NCI-H446 (cell line): Measurements from ENCODE around the gene PLOD3.
"Not testable (repeated sequence)": the region's sequence is repeated elsewhere in the genome, so short reads cannot be mapped to it uniquely, and the experiment has no call there.

Experiments used
- DNase-seq, 2 experiments: peaks; one replicate each; lab custom pipeline; 2025; lab: John Stamatoyannopoulos, UW

The PLOD3 gene, protein sequence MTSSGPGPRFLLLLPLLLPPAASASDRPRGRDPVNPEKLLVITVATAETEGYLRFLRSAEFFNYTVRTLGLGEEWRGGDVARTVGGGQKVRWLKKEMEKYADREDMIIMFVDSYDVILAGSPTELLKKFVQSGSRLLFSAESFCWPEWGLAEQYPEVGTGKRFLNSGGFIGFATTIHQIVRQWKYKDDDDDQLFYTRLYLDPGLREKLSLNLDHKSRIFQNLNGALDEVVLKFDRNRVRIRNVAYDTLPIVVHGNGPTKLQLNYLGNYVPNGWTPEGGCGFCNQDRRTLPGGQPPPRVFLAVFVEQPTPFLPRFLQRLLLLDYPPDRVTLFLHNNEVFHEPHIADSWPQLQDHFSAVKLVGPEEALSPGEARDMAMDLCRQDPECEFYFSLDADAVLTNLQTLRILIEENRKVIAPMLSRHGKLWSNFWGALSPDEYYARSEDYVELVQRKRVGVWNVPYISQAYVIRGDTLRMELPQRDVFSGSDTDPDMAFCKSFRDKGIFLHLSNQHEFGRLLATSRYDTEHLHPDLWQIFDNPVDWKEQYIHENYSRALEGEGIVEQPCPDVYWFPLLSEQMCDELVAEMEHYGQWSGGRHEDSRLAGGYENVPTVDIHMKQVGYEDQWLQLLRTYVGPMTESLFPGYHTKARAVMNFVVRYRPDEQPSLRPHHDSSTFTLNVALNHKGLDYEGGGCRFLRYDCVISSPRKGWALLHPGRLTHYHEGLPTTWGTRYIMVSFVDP

DNA sequence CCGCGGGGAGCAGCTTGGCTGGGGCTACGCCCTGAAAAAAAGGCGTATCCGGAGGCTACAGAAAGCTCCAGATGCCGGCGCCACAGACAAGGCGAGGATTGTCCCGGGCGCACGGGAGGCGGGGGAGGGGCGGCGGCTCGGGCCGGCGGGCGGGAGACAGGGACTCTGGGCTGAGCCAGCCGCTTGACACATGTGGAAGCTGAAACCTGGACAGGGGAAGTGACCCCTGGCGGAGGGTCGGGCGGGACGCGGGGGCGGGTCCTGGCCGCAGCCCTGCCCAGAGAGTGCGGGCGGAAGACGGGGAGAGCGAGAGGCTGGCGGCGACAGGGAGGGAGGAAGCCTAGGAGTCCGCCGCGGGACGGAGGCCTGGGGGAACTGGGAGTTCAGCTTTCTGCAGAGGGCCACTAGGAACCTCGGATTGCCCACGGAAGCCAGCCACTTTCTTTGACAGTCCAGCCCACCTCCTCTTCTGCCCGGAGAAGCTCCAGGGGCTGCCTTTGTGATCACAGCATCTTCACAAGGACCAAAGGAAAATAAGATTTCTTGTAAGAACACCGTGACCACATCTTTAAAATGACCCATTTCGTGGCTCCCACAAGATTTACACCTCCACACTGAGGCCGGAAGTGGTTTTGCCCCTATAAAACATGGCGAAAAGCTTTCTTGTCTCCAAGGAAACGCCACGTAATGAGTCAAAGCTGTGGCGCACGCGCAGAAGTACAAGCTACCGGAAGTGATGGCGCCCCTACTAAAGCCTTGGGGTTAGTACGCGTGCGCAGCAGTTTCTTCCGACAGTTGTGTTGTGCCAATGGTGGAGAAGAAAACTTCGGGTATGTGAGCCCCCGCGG, at the start of gene PLOD3, which contains the start of gene ZNHIT1:
Gene PLOD3, minus strand, starts transcription at position 194 of the 848 bp plus-strand sequence. CDS start 307 bp downstream, outside the sequence.
Gene ZNHIT1, plus strand, starts transcription at position 778 of the 848 bp plus-strand sequence. Its CDS starts 31 bp downstream, at position 809.
- DNase-seq = peak; percentile 93 to 97

DNA sequence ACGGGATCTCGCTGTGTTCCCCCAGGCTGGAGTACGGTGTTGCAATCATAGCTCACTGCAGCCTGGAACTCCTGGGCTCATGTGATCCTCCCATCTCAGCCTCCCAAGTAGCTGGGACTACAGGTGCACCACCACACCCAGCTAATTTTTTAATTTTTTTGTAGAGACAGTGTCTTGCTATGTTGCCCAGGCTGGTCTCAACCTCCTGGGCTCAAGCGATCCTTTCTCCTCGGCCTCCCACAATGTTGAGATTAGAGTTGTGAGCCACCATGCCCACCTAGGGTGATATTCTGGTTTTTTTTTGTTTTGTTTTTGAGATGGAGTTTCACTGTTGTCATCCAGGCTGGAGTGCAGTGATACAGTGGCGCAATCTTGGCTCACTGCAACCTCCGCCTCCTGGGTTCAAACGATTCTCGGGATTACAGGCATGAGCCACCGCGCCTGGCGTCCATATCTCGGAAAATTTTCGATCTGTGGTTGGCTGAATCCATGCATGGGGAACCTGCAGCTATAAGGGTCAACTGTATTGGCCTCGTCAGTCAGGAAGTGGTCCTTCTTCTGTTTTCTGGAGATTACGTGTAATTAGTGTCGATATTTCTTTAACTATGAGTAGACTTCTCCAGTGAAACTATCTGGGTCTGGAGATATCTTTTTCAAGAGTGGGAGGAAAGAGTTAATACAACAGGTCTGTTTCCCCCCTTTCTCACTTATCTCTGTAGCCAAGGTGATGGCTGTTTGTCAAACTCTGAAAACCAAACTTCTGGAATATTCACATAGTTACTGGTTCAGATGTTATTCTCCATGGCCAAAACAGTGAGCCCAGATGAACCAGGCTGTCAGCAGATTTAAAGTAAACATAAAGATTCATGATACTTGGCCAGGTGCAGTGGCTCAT, 48.5 kb upstream of the PLOD3 start:
- no peak for DNase-seq

DNA sequence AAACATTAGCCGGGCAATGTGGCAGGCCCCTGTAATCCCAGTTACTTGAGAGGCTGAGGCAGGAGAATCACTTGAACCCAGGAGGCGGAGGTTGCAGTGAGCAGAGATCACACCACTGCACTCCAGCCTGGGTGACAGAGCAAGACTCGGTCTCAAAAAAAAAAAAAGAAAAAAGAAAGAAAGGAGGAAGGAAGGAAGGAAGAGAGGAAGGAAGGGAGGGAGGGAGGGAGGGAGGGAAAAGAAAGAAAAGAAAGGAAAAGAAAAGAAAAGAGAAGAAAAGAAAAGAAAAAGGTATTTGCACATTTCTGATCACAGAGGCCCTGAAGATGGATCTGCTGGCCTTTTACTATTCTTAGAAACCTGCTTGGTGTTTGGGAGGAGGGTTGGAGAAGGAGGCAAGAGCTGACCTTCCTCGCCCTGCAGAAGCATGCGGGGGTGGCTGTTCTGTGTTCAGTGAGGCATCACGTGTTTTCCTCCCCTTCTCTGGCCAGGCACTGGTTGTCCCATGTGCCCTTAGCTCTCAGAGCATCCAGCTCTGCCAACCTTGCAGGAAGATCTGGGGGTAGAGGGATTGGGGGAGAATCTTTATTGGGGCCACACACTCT, 46.8 kb upstream of the PLOD3 start:
- DNase-seq = not testable (repeated sequence)

DNA sequence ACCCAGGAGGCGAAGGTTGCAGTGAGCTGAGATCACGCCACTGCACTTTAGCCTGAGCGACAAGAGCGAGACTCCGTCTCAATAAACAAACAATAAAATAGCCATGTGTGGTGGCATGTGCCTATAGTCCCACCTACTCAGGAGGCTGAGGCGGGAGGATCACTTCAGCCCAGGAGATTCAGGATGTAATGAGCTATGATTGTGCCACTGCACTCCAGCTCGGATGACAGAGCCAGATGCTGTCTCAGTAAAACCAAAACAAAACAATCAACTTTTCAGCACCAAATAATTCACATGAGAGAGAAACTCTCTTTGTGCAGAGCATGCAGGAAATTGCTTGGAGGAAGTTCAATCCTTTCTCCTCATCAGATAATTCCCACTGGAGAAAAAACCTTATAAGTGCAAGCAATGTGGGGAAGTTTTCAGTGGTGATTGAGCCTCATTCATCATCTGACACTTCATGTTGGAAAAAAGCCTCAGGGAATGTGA, 40.9 kb upstream of the PLOD3 start:
- DNase-seq = no peak

DNA sequence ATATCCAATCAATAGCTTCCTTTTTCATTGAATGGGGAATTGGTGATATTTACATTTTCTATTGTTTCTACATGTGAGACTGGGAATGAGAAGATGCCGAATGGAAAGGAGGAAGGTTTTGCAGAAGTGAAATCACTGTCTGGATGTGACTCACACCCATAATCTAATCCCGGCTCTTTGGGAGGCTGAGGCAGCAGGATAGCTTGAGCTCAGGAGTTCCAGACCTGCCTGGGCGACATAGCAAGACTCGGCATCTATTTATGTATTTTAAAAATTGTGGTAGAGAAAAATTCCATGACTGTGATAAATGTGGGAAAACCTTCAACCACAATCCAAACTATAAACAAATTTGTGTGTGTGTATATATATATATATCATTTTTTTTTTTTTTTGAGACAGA, 38.4 kb upstream of the PLOD3 start:
- no peak for DNase-seq

DNA sequence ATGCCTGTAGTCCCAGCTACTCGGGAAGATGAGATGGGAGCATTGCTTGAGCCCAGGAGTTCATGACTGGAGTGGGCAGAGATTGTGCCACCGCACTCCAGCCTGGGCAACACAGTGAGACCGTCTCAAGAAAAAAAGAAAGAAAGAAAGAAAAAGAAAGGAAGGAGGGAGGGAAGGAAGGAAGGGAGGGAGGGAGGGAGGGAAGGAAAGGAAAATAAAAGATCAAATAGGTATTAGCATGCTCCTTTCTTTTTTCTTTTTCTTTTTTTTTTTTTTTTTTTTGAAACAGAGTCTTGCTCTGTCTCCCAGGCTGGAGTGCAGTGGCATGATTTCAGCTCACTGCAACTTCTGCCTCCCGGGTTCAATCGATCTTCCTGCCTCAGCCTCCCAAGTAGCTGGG, 35.8 kb upstream of the PLOD3 start:
- not testable (repeated sequence) for DNase-seq

DNA sequence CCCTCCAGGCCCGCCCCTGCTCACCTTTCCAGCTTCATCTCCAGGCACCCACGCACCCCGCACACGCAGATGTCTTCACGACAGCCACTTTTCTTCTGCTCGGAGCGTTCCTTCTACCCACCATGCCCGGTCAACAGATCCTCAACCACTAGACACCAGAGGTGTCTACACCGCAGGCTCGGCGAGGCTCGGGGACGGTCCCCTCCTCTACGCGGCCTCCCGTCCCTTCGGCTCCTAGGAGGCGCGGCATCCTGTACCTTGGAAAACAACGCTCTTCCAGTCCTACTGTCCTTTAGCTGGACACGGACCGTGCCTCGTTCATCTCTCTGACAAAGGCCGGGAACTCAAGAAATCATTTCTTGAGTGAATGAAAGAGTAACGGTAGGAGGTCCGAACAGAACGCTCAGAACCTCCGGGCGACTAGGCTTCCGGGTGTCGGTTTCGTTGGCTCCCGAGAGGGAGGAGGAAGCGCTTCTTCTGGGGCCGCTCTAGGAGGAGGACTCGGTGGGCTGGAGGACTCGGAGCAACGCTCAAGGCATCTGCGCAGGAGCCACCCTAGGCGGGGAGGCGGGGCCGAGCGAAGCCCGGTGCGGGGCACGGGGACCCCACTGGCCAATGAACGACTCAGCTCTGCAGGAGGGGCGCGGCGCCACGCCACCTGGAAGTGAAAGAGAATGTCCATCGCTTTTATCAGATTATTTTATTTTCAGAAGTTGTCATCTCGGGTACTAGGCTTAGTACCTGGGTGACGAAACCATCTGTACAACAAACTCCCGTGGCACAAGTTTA, 34.7 kb upstream of the PLOD3 start:
- DNase-seq = peak; percentile 85 to 94

DNA sequence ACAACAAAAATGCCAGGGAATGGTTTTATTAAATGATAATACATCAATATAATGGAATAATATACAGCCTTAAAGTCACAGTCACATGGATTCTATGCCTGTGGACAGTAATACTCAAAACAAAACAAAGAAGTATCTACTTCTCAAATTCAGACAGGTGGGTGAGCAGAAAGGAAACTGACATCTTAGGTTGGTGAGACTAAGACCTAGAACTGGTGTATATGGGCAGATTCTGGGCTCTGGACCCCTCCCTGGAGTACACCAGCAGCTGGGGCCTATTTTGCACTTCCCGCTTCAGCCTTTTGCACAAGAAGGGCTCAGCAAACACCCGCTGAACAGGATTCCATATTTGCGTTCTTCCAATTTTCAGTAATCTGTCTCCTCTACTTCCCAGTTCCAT, 32.9 kb upstream of the PLOD3 start:
- DNase-seq = no peak

DNA sequence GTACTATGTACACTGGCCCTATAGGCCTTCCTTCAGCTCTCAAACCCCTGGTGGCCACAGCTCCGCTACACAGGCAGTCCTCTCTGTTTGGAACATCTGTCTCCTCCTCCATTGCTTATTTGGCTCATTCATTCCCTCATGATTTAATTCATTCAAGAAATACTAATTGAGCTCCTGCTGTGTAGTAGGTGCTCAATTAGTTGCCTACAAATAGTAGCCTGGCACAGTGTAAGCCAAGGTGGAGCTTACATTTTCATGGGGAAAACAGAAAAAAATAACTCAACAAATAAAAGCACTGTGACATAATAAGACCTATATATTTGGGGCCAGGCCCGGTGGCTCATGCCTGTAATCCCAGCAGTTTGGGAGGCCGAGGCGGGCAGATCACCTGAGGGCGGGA, 30.9 kb upstream of the PLOD3 start:
- no peak for DNase-seq

DNA sequence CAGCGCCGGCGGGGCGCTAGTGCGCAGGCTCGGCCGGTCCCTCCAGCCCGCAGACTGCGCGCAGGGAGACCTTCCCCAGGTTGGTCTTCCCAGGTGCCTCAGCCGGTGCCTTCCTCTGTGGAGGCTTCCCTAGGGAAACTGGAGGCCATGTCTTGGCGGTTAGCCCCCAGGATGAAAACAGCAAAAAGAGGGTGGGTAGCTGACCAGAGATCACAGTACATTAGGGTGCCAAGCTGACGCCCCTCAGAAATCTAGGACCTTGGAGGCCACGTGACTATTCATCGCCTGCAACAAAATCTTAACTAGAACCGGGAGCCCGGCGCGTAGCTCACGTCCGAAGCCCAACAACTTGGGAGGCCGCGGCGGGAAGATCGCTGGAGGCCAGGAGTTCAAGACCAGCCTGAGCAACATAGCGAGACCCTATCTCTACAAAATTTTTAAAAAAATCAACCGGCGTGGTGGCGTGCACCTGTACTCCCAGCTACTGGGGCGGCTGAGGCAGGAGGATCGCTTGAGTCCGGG, 27.8 kb upstream of the PLOD3 start:
- no peak for DNase-seq

DNA sequence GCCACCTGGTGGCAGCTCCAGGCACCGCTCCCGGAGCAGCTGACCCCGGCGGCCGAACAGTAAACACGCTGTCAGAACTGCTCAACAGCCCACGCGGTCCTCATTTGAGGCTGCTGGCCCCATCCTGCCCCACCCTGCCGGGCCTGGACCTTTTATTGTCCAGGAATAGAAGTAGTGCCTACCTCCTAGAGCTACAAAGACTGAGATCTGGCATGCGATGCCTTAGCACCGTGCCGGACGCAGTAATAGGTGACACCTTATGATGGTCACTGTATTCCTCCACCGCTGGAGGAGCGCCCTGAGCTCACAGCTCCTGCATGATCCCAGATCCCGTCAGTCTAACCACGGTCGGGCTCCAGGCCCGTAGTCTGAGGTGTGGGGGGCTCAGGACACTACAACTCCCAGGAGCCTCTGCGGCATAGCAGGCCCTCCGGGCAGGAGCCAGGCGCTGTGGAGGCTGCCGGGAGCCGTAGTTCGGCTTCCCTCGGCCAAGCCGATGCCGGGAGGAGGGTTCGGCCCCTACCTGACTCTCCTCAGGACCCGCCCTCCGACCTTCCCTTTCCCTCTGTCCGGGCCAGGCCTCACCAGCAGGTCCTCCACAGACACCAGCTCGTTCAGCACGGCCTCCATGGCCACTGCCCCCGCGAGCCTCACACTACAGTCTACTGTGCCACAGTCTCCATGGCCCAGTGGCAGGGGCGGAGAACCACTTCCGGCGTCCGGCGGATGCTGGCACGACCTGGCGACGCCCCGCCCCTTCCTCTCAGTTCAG, 27.2 kb upstream of the PLOD3 start, which contains the start of gene FIS1:
Gene FIS1, minus strand, starts transcription at position 707 of the 772 bp plus-strand sequence. Its CDS starts 77 bp downstream, at position 630.
- peak; percentile 70 to 88 for DNase-seq

DNA sequence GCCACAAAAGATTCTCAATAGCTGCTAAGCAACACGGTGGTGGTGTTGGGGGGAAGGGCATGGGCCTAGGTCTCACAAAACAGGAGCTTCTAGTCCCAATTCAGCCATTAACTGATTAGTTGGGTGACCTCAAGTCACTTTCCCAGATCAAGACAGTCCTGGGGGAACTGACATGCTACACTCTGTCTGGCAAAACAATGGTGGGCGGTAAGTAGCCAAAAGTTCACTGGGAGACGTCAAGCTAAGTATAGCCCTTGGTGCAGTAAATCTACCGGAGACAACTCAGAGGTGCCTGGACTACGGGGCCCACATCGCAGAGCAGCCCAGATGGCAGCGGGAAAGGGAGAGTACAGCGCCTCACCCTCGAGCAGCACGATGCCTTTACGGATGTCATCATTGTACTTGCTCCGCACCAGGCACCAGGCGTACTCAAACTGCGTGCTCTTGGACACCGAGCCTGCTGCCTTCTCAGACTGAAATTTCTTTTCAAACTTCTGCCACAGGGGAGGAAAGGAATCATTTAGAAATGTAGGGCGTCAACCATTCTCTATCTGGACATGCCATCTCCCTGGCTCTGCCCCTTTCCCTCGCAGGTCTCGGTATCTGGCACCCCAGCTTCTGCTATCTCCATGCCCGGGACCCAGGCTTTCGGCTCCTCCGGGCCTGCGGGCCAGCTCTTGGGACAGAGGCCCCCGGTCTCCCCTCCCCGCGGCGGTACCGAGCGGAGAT, 26.4 kb upstream of the PLOD3 start:
- no peak for DNase-seq

DNA sequence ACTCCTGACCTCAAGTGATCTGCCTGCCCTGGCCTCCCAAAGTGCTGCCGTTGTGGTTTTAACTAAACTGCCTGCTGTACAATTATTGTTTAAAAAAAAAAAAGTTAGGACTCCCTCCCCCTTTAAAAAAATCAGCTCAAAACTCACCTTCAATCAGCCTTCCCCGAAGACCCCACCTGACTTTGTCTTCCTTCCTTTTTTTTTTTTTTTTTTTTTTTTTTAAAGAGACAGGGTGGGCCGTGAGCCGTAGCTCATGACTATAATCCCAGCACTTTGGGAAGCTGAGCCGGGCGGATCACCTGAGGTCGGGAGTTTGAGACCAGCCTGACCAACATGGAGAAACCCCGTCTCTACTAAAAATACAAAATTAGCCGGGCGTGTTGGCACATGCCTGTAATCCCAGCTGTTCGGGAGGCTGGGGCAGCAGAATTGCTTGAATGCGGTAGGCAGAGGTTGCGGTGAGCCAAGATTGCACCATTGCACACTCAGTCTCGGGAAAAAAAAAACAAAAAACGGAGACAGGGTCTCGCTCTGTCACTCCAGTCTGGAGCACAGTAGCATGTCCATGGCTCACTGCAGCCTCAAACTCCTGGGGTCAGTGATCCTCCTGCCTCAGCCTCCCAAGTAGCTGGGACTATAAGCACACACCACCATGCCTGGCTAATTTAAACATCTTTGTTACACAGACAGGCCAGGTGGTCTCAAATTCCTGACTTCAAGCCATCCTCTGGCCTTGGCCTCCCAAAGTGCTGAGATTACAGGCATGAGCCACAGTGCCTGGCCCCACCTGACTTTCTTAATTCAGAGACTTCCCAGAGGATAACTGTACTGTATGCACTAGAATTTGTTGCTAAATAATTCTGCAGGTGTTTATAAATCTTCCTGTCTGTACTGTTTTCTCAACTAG, 24.3 kb upstream of the PLOD3 start:
- no peak for DNase-seq

DNA sequence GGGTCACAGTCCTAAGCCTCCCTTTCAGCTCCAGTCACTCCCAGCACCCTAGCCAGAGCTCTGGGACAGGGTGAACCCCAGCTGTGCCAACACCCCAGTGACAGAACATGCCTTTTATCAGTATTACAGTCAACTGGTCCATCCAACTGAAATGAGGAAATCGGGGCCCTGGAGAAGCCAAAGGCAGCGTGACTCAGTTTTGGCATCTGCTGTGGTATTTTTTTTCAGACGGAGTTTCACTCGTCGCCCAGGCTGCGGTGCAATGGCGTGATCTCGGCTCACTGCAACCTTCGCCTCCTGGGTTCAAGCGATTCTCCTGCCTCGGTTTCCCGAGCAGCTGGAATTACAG, 23.6 kb upstream of the PLOD3 start:
- no peak for DNase-seq

DNA sequence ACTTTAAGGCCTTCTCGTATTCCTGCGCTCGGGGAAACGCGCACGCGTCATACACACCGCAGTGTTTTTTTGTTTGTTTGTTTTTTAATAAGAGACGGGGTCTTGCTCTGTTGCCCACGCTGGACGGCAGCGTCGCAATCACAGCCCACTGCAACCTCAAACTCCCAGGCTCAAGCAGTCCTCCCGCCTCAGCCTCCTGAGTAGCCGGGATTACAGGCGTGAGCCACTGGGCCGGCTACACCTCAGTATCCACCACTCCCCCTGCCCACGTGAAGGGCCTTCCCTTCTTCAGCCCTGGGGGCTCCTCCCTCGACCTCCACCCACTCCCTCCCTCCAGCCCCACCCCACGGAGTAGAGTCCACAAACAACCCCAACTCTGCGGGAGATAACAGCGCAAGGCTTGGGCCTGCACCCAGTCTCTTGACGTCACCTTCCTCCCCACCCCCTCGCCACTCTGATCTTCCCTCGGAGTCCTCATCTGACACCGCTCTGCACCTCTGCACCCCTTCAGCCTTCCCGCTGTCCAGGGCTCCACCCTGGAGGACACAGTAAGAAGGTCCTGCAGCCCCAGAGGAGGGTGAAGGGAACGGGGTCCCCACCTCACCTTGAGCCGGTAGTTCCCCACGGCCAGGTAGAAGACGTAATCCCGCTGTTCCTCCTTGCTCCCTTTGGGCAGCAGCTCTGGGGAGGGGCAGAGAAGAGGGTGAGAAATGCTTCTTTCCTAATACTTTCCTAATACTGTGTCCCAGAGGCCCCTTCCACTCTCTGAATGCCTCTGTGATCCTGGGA, 23.0 kb upstream of the PLOD3 start:
- DNase-seq = no peak

DNA sequence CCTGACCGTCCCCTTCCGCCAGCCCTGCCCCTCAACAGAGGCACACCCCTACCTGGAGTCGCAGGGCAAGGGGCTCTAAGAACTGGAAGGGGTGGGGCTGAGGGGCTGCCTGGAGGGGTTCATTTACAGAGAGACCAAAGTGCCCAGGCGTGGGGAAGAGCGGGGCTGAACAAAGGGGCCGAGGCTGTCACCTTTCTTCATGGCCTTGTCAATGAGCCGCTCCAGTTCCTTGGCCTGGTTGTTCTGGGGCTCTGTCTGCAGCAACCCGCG, 22.5 kb upstream of the PLOD3 start:
- DNase-seq = no peak
